ENCODE measurements around the gene NTF4. TPM values are rescaled to one million over a fixed set of nuclear protein-coding genes. Genes with fewer than 3 reads are reported as not detected.
A peak's percentile ranks its signal among the peaks of the same experiment; 100 is the strongest.

The NTF4 gene, protein sequence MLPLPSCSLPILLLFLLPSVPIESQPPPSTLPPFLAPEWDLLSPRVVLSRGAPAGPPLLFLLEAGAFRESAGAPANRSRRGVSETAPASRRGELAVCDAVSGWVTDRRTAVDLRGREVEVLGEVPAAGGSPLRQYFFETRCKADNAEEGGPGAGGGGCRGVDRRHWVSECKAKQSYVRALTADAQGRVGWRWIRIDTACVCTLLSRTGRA
- 0.18 and 1.6 TPM in 2 replicates for total RNA-seq (2014; rRNA removed)
- not detected for Bru-seq, nascent RNA
- not detected for BruChase-seq, experiment 1, labeled RNA remaining after a 6-hour chase
- BruChase-seq, experiment 2, labeled RNA remaining after a 2-hour chase: not detected
- long read RNA-seq: 0 reads

DNA sequence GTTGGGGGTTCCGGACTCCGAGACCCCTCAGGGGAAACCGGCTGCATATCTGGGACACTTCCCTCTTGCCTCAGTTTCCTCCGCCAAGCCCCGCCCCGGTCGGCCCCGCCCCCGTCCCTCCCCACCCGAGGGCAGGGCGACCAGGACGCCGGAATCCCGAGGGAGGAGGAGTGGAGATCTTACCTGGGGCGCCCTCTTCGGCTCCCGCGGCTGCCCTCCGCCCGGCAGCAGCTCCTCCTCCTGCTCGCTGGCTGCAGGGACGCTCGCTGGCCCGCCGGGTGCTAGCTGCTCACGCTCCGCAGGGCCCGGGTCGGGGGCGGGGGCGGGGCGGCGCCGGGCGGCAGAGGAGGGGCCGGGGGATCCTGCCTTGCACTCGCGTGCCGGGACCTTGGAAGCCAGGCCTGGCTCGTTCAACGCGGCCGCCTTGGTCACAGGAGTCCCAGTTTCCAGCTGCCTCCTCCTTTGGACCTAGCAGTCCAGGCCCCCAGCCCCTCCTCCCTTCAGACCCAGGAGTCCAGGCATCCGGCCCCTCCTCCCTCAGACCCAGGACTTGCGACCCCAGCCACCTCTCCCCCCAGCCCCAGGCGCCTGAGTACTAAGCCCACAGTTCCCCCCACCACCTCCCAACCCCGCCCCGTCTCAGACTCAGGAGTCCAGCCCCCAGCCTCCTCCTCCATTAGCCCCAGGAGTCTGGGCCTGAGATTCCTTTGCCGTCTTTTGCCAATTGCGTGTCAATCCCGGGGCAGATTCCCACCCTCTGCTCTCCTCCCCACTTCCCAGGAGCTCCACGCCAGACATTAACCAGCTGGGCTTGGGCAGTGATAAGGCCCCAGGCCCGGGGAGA, at the start of gene NTF4:
Gene NTF4, minus strand, starts transcription at position 51 of the 844 bp plus-strand sequence. CDS start 2,821 bp downstream, outside the sequence.
- Histone ChIP-seq H3K9ac (ENCODE audit: low read length) (no peak within 1 kb of the TSS), H3K9me3 (ENCODE audit: low read length) (no peaks in the 10 kb centered on the region), H3K4me1 (ENCODE audit: insufficient read depth, low read length) (no peaks in the 10 kb centered on the region), H3K4me2 (ENCODE audit: low read length) (peak within 1 kb of the TSS; percentile 54), H4K20me1 (ENCODE audit: low read length) (no peaks in the 10 kb centered on the region), H2AFZ (ENCODE audit: low read length) (no peak within 1 kb of the TSS), H3K27ac (ENCODE audit: low read length) (no peak within 1 kb of the TSS), H3K27me3 (ENCODE audit: low read length) (no peaks in the 10 kb centered on the region), H3K9me2 (replicated peaks; ENCODE audit: low read length) (no peaks in the 10 kb centered on the region), H3F3A (ENCODE audit: low read length, unreplicated experiment) (no peaks in the 10 kb centered on the region), H3K36me3 (ENCODE audit: low read depth, low read length) (no peaks in the 10 kb centered on the region), H3K4me3 (ENCODE audit: low read length) (peak within 1 kb of the TSS; percentile 37; the same call in 1 of the 2 replicates), H3K79me2 (ENCODE audit: low read length) (no peaks in the 10 kb centered on the region)
- intact Hi-C loops (cut with micrococcal nuclease): no loop called here
- CTCF ChIA-PET: no interaction called here
- TF ChIP-seq EZH2 (IDR thresholded peaks at IDR 0.05; ENCODE audit: low read length, unreplicated experiment): no peak
- TF ChIP-seq, protein P1, sequence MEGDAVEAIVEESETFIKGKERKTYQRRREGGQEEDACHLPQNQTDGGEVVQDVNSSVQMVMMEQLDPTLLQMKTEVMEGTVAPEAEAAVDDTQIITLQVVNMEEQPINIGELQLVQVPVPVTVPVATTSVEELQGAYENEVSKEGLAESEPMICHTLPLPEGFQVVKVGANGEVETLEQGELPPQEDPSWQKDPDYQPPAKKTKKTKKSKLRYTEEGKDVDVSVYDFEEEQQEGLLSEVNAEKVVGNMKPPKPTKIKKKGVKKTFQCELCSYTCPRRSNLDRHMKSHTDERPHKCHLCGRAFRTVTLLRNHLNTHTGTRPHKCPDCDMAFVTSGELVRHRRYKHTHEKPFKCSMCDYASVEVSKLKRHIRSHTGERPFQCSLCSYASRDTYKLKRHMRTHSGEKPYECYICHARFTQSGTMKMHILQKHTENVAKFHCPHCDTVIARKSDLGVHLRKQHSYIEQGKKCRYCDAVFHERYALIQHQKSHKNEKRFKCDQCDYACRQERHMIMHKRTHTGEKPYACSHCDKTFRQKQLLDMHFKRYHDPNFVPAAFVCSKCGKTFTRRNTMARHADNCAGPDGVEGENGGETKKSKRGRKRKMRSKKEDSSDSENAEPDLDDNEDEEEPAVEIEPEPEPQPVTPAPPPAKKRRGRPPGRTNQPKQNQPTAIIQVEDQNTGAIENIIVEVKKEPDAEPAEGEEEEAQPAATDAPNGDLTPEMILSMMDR (conservative IDR thresholded peaks at IDR 0.05; ENCODE audit: low read depth, low read length): no peak
- no peak for TF ChIP-seq EZH2phosphoT487 (IDR thresholded peaks at IDR 0.05; ENCODE audit: borderline replicate concordance, low read length)
- peak; percentile 23 for DNase-seq
- ATAC-seq: peak; percentile 84
- POLR2A ChIA-PET (ENCODE audit: unreplicated experiment): no interaction called here
- no TSS peak for BruUV-seq (replicated peaks)

DNA sequence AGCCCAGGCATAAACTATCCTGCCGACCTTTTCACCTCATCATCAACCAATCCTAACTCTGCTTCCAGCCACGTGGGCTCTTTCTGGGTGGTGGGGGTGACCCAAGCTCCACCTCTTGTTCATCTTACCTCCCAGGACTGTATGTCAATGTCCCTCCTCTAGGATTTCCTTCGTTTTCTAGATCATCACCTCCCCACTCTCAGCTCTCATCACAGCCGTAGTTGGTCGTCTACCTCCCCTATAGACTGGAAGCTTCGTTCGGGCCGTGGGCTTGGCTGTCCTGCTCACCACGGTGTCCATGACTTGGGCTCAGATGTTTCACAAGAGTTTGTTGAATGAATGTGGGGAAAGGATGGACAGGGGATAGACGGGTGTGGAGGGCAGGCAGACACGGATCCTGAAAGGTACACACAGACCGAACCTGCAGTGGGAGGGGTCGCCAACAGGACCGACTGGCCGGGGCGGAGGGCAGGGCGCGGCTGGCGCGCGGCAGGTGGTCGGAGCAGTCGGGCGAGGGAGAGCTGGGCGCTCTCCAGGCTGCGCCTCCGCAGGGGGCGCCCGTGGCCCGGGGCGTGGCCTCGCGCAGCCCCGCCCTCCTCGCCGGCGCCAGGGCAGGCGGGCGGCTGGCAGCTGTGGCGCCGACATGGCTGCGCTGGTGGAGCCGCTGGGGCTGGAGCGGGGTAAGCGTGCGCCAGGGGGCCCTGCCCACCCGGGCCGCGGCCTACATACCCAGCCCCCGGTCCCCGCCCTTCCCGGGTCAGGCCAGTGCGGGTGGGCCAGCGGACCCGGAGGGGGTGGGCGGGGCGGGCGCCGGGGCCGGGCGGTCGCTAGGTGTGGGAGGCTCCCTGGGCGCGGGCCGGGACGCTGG, 49.4 kb upstream of the NTF4 start, which contains the start of gene LIN7B:
Gene LIN7B, plus strand, starts transcription at position 609 of the 868 bp plus-strand sequence. Its CDS starts 35 bp downstream, at position 644.
- intact Hi-C loops (cut with micrococcal nuclease): no loop called here

More for the DNA sequence above, 49.4 kb upstream of the NTF4 start, which contains the start of gene LIN7B:
- no peaks in the 10 kb centered on the region for H3F3A ChIP-seq (ENCODE audit: low read length, unreplicated experiment)
- TF ChIP-seq, protein P1 (conservative IDR thresholded peaks at IDR 0.05; ENCODE audit: low read depth, low read length): peak; percentile 37
- no peak for TF ChIP-seq EZH2 (IDR thresholded peaks at IDR 0.05; ENCODE audit: low read length, unreplicated experiment)
- no peaks in the 10 kb centered on the region for H3K27me3 ChIP-seq (ENCODE audit: low read length)
- peak within 1 kb of the TSS; percentile 75 for H3K4me3 ChIP-seq (ENCODE audit: low read length)
- ATAC-seq (peak; percentile 64), DNase-seq (peak; percentile 73)
- peak within 1 kb of the TSS; percentile 95 for H2AFZ ChIP-seq (ENCODE audit: low read length)
- H3K9me3 ChIP-seq (ENCODE audit: low read length): no peaks in the 10 kb centered on the region
- H3K27ac ChIP-seq (ENCODE audit: low read length): no peak within 1 kb of the TSS
- H3K4me1 ChIP-seq (ENCODE audit: insufficient read depth, low read length): peaks cover 10% of the 10 kb centered on the region; the same call in 1 of the 2 replicates
- no peaks in the 10 kb centered on the region for H3K79me2 ChIP-seq (ENCODE audit: low read length)
- peak within 1 kb of the TSS; percentile 91 for H3K4me2 ChIP-seq (ENCODE audit: low read length)
- no peaks in the 10 kb centered on the region for H3K9me2 ChIP-seq (replicated peaks; ENCODE audit: low read length)
- 0 out of 2 replicates have a peak within 1 kb of the TSS, but pooled peaks have one; percentile 27 for H3K9ac ChIP-seq (ENCODE audit: low read length)
- ChIA-PET POLR2A (ENCODE audit: unreplicated experiment) (no interaction called here), CTCF (interaction anchor here (1.5 to 2.0 kb wide), 2 partner anchors 14 to 16 kb away, joined by 5 to 15 read pairs; no protein-coding TSS in a partner anchor)
- no TSS peak for BruUV-seq (replicated peaks)
- no peaks in the 10 kb centered on the region for H4K20me1 ChIP-seq (ENCODE audit: low read length)
- no peaks in the 10 kb centered on the region; the same call in 1 of the 2 replicates for H3K36me3 ChIP-seq (ENCODE audit: low read depth, low read length)

Data from PC-3 (cell line).